Measurements from ENCODE around the gene PANK3. TPM values are rescaled to one million over a fixed set of nuclear protein-coding genes. Genes with fewer than 3 reads are reported as not detected.

The PANK3 gene
- total RNA-seq, 1 experiment from 2014 or later: 99.6 TPM

DNA sequence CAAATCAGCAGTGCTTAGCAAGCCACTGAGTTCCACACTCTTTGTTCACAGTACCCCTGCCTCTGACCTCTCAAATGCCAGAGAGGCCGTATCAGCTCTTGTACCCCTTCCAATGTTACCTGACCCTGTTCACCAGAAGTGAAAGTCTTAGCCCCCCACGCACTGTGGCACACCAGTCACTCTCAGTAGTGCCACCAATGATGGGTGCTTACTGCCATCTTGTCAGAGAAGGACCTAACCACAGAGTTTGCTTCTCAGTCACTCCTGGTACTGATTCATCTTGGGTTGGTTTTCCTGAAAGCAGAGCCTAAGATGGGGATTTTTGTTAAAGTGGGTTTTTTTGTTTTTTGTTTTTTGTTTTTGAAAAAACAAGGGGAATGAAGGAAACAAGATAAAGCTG is 28.8 kb upstream of the PANK3 start:
- POLR2A ChIA-PET: no interaction called here
- TF ChIP-seq, protein P1, sequence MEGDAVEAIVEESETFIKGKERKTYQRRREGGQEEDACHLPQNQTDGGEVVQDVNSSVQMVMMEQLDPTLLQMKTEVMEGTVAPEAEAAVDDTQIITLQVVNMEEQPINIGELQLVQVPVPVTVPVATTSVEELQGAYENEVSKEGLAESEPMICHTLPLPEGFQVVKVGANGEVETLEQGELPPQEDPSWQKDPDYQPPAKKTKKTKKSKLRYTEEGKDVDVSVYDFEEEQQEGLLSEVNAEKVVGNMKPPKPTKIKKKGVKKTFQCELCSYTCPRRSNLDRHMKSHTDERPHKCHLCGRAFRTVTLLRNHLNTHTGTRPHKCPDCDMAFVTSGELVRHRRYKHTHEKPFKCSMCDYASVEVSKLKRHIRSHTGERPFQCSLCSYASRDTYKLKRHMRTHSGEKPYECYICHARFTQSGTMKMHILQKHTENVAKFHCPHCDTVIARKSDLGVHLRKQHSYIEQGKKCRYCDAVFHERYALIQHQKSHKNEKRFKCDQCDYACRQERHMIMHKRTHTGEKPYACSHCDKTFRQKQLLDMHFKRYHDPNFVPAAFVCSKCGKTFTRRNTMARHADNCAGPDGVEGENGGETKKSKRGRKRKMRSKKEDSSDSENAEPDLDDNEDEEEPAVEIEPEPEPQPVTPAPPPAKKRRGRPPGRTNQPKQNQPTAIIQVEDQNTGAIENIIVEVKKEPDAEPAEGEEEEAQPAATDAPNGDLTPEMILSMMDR (IDR thresholded peaks at IDR 0.05; ENCODE audit: insufficient read depth in 1 of 2, low read depth in 1 of 2, low read length in 1 of 2, severe bottlenecking in 1 of 2, unreplicated experiment in 1 of 2): no peak
- no peaks in the 10 kb centered on the region for H3K27me3 Mint-ChIP-seq (ENCODE audit: insufficient read depth, unreplicated experiment)
- peaks cover 7% of the 10 kb centered on the region for H3K4me1 Mint-ChIP-seq (ENCODE audit: low read depth, unreplicated experiment)
- no peak overlapping the region for H3K4me3 ChIP-seq (ENCODE audit: low read depth, low read length)
- intact Hi-C loops (cut with micrococcal nuclease; ENCODE audit: unreplicated experiment): no loop called here
- no peak overlapping the region for H3K4me3 Mint-ChIP-seq (ENCODE audit: unreplicated experiment)
- H3K36me3 Mint-ChIP-seq (ENCODE audit: insufficient read depth, unreplicated experiment): no peaks in the 10 kb centered on the region
- CTCF ChIA-PET: no interaction called here
- H3K9me3 ChIP-seq: no peaks in the 10 kb centered on the region
- H3K36me3 ChIP-seq (ENCODE audit: control insufficient read depth, insufficient read depth, low read length): no peaks in the 10 kb centered on the region; the same call in 1 of the 2 replicates
- DNase-seq: no peak
- no peaks in the 10 kb centered on the region for H3K27me3 ChIP-seq (replicated peaks; ENCODE audit: control insufficient read depth, insufficient read depth, low read length)
- H3K4me1 ChIP-seq: peaks cover 13% of the 10 kb centered on the region
- no peaks in the 10 kb centered on the region for H3K9me3 Mint-ChIP-seq (ENCODE audit: unreplicated experiment)
- no TSS peak for BruUV-seq (replicated peaks)
- no peak overlapping the region for H3K27ac Mint-ChIP-seq (ENCODE audit: unreplicated experiment)

DNA sequence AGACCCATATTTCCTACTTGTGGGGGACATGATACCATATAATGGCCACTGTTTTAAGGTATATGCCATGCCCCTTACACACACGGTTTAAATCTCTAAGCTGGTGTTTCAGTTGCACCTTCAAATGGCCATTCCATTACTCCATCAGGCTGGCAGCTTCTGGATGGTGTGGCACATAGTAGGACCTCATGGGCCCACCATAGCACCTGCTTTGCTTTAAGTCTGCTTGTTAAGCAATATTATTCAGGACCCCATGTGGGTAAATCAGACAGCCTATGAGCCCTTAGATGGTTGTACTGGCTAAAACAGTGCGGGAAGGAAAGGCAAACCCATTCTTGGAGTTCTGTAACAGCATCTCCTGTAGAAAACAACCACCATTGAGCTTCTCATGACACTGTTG is 27.4 kb upstream of the PANK3 start:
- Histone ChIP-seq H3K4me3 (ENCODE audit: low read depth, low read length) (no peak overlapping the region), H3K9me3 (no peaks in the 10 kb centered on the region), H3K36me3 (ENCODE audit: control insufficient read depth, insufficient read depth, low read length) (no peaks in the 10 kb centered on the region; the same call in 1 of the 2 replicates), H3K27me3 (replicated peaks; ENCODE audit: control insufficient read depth, insufficient read depth, low read length) (no peaks in the 10 kb centered on the region), H3K4me1 (peaks cover 12% of the 10 kb centered on the region)
- no peaks in the 10 kb centered on the region for H3K27me3 Mint-ChIP-seq (ENCODE audit: insufficient read depth, unreplicated experiment)
- H3K4me1 Mint-ChIP-seq (ENCODE audit: low read depth, unreplicated experiment): no peaks in the 10 kb centered on the region
- TF ChIP-seq, protein P1 (IDR thresholded peaks at IDR 0.05; ENCODE audit: insufficient read depth in 1 of 2, low read depth in 1 of 2, low read length in 1 of 2, severe bottlenecking in 1 of 2, unreplicated experiment in 1 of 2): no peak
- intact Hi-C loops (cut with micrococcal nuclease; ENCODE audit: unreplicated experiment): no loop called here
- ChIA-PET POLR2A (no interaction called here), CTCF (no interaction called here)
- no TSS peak for BruUV-seq (replicated peaks)
- H3K27ac Mint-ChIP-seq (ENCODE audit: unreplicated experiment): no peak overlapping the region
- no peaks in the 10 kb centered on the region for H3K36me3 Mint-ChIP-seq (ENCODE audit: insufficient read depth, unreplicated experiment)
- H3K4me3 Mint-ChIP-seq (ENCODE audit: unreplicated experiment): no peak overlapping the region
- H3K9me3 Mint-ChIP-seq (ENCODE audit: unreplicated experiment): no peaks in the 10 kb centered on the region
- no peak for DNase-seq

DNA sequence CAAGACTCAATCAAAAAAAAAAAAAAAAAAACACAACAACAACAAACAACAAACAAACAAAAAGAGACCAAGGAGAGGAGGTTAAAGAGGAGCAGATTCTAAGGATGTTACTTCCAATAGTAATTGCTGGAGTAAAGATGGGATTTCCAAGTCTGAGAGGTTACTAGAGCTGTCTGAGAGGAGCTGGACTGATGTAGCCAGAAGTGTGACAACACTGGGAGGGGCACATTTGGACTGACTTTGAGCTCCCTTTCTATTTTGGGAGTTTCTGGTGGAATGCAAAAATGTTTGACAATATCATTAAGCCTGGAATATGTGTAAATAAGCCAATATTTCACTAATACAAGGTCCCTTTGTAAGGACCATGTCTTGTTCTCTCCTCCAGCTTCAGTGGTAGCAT is 25.3 kb upstream of the PANK3 start:
- Histone ChIP-seq H3K4me3 (ENCODE audit: low read depth, low read length) (no peak overlapping the region), H3K36me3 (ENCODE audit: control insufficient read depth, insufficient read depth, low read length) (no peaks in the 10 kb centered on the region; the same call in 1 of the 2 replicates), H3K4me1 (peaks cover 5% of the 10 kb centered on the region), H3K9me3 (no peaks in the 10 kb centered on the region), H3K27me3 (replicated peaks; ENCODE audit: control insufficient read depth, insufficient read depth, low read length) (no peaks in the 10 kb centered on the region)
- POLR2A ChIA-PET: no interaction called here
- H3K4me3 Mint-ChIP-seq (ENCODE audit: unreplicated experiment): no peak overlapping the region
- no peaks in the 10 kb centered on the region for H3K4me1 Mint-ChIP-seq (ENCODE audit: low read depth, unreplicated experiment)
- H3K27ac Mint-ChIP-seq (ENCODE audit: unreplicated experiment): no peak overlapping the region
- no peaks in the 10 kb centered on the region for H3K9me3 Mint-ChIP-seq (ENCODE audit: unreplicated experiment)
- no peak for DNase-seq
- TF ChIP-seq, protein P1 (IDR thresholded peaks at IDR 0.05; ENCODE audit: insufficient read depth in 1 of 2, low read depth in 1 of 2, low read length in 1 of 2, severe bottlenecking in 1 of 2, unreplicated experiment in 1 of 2): no peak
- CTCF ChIA-PET: no interaction called here
- H3K36me3 Mint-ChIP-seq (ENCODE audit: insufficient read depth, unreplicated experiment): no peaks in the 10 kb centered on the region
- BruUV-seq (replicated peaks): no TSS peak
- intact Hi-C loops (cut with micrococcal nuclease; ENCODE audit: unreplicated experiment): no loop called here
- H3K27me3 Mint-ChIP-seq (ENCODE audit: insufficient read depth, unreplicated experiment): no peaks in the 10 kb centered on the region
